Activated CD4-positive, alpha-beta memory T cell treated with anti-CD3 and anti-CD28 coated beads, Interleukin-2, amount 10 ng/mL, durations not matched to agents 7 days and 5 days (primary cell): Measurements from ENCODE around the gene SH3RF3. TPM values are rescaled to one million over a fixed set of nuclear protein-coding genes. Genes with fewer than 3 reads are reported as not detected.

ENCODE experiments used
- CTCF ChIA-PET: fragments of 350-600 bp; sonication (Branson Sonifier 250); formaldehyde crosslinking; loops from one replicate; lab custom pipeline; 2021; ENCODE audit warnings: antibody characterized with exemption, inconsistent platforms; lab: Charles Lee
- POLR2A ChIA-PET: fragments of 350-600 bp; sonication (Branson Sonifier 250); formaldehyde crosslinking; loops from one replicate; lab custom pipeline; 2021; ENCODE audit warnings: antibody characterized with exemption; lab: Charles Lee
- DNase-seq: peaks from one replicate; pipeline ENCODE4 v3.0.0-alpha.2; 2020
- H3K27ac Mint-ChIP-seq: one replicate; pipeline ENCODE4 v1.8.0; 2021; ENCODE audit warnings: mild to moderate bottlenecking, mixed read lengths
- H3K27me3 Mint-ChIP-seq: one replicate; pipeline ENCODE4 v1.8.0; 2021; ENCODE audit warnings: mixed read lengths
- H3K36me3 Mint-ChIP-seq: one replicate; pipeline ENCODE4 v1.8.0; 2021; ENCODE audit warnings: low read depth, mixed read lengths
- H3K4me1 Mint-ChIP-seq: one replicate; pipeline ENCODE4 v1.8.0; 2021; ENCODE audit warnings: mixed read lengths
- H3K4me3 Mint-ChIP-seq: one replicate; pipeline ENCODE4 v1.8.0; 2021; ENCODE audit warnings: mild to moderate bottlenecking, mixed read lengths
- H3K9me3 Mint-ChIP-seq: one replicate; pipeline ENCODE4 v1.8.0; 2021; ENCODE audit warnings: mixed read lengths
- total RNA-seq, 2 experiments: library from RNA; stranded (reverse); gene quantifications; one replicate each; pipeline ENCODE4 v1.2.3, GENCODE V29; 2021

The SH3RF3 gene
- total RNA-seq, 2 experiments from 2014 or later, result 0.23 to 0.45 TPM

DNA sequence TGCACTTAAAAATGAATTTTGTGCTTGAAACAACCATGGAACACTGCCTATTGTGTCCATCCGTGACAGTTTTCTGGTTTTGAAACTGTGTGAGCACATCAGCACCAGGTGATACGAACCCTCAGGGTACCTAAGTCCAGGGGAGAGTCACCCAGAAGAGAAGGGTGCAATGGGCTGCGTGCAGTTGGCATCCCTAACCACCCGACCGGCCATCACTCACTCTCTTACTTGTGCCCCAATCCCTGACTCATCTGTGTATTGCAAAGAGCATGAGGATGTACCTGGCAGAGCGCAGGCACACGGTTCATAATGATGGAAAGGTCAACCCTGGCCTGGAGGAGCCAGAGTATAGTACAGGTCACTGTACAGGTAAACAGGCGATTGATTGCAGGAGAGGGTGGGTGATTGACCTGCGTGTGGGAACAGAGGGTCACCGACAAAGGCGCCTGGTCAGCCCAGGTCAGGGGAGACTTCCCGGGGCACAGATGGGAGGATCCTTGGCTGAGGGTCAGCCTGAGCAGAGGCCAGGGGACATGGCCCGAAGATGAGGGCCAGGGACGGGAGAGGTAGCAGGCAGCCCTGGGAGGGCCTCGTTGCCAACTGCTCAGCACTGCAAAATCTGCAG, 324.5 kb downstream of the SH3RF3 start:
- CTCF ChIA-PET, result no interaction called here
- Mint-ChIP-seq H3K4me3 (no peak overlapping the region), H3K27me3 (peaks cover 15% of the 10 kb centered on the region), H3K27ac (no peak overlapping the region), H3K4me1 (peaks cover 5% of the 10 kb centered on the region), H3K9me3 (no peaks in the 10 kb centered on the region), H3K36me3 (no peaks in the 10 kb centered on the region)
- no peak for DNase-seq
- POLR2A ChIA-PET, result no interaction called here

DNA sequence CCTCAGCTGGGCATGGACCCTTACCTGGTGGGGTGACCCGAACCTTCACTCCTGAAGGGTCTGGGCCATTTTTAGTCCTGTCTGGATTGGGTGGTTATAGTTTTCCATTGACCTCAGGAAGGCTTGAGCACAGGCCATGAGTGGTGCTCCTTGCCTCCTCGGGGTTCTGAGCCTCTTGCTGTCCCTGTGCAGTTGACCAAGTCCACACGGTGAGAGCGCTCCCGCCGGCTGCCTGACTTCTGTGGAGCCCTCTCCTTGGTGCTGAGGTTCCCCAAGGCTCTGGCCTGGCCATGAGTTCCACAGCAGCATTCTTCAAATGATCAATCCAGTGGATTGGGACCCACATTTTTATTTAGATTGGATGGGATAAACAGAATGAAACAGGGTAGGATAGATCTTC, 325.3 kb downstream of the SH3RF3 start:
- CTCF ChIA-PET, result no interaction called here
- DNase-seq, result no peak
- H3K4me3 Mint-ChIP-seq, result no peak overlapping the region
- POLR2A ChIA-PET, result no interaction called here
- H3K27me3 Mint-ChIP-seq, result peaks cover 20% of the 10 kb centered on the region
- H3K4me1 Mint-ChIP-seq, result peaks cover 5% of the 10 kb centered on the region
- no peaks in the 10 kb centered on the region for H3K9me3 Mint-ChIP-seq
- no peaks in the 10 kb centered on the region for H3K36me3 Mint-ChIP-seq
- no peak overlapping the region for H3K27ac Mint-ChIP-seq

DNA sequence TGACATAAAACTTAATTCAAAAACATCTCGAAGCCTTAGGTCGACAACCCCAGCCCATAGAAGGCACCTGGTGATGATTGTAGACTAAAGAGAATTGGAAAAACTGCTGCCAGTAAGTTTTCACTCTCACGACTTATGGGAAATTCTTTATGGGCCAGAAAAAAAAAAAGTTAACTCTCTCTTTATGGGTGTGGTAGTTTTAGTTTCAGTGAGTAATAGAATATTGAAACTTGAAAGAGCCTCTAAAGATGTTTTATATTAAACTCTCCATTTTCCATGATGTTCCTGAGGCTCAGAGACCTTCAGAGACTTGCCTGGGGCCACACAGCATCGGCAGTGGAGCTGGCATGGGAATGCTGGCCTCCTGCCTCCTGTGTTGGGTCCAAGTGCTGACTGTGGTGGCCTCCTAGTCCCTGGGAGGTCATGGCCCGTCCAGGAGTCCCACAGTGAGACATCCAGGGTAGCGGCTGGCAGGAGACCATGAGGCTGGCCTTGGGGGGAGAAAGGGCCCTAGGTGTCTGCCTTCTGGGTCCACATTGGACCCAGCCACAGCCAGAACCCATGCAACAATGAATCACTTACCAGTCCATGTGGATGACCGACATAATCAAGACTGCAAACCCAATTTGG, 325.9 kb downstream of the SH3RF3 start:
- POLR2A ChIA-PET, result no interaction called here
- H3K4me1 Mint-ChIP-seq, result peaks cover 5% of the 10 kb centered on the region
- H3K4me3 Mint-ChIP-seq, result no peak overlapping the region
- H3K27ac Mint-ChIP-seq, result no peak overlapping the region
- H3K9me3 Mint-ChIP-seq, result no peaks in the 10 kb centered on the region
- H3K27me3 Mint-ChIP-seq, result peaks cover 21% of the 10 kb centered on the region
- DNase-seq, result no peak
- H3K36me3 Mint-ChIP-seq, result no peaks in the 10 kb centered on the region
- CTCF ChIA-PET, result no interaction called here

DNA sequence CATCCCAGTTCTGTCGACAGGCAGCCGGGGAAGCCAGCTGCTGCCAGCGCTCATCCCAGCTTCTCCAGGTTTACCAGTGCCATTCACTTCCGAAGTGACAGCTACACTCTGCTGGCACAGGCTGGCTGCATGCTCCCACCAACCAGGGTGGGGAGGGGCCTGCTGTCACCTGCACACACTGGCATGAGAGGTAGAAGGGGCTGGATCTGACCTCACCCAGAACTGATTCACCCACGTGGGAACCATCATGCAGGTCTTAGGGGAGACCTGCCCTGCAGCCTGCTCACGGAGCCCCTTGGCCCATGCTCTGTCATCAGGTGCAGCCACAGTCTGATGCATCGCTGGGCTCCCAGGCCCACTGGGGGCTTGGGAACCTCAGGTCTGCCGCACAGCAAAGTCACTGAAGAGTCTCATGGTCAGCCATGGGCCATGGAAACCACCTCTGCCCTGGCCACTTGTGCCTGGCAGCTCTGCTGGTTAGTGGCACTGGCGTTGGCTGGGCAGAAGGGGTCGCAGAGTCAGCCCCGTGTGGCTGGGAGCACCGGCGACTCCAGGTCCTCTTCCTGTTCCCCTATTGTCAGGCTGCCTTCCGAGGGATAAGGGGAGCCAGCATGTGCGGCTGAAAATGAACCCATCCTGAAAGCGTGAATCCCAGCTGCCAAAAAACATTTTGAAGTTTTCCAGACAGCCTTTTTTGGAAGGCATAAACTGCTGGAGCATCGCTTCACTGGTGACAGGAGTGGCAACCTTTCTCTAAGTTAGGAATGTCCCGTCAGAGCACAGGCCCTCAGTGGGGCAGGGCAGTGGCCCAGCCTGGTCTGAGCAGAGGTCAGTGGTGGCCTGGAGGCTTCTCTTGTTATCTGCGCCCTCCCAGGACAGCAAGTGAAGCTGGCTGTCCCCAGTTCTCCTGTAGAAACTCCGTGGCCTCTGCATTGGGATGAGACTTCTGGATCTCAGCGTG, 327.0 kb downstream of the SH3RF3 start:
- POLR2A ChIA-PET, result no interaction called here
- CTCF ChIA-PET, result no interaction called here
- H3K9me3 Mint-ChIP-seq, result no peaks in the 10 kb centered on the region

DNA sequence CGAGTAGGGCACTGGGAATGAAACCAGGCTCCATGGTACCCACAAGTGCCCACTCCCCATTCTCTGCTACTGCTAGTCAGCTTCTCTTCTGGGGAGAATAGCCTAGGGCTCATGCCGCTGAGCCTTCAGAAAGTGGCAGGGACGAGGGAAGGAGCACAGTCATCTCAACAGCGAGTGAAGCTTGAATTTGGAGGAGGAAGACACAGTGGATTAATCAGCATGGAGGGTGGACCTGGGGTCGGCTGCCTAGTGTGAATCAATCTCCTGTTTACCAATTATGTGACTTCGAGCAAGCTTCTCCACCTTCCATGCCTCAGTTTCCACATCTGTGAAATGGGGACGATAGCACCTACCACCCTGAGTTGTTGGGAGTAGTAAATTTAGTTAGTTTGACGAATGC, 327.8 kb downstream of the SH3RF3 start:
- Mint-ChIP-seq H3K4me1 (peaks cover 5% of the 10 kb centered on the region), H3K9me3 (no peaks in the 10 kb centered on the region), H3K36me3 (no peaks in the 10 kb centered on the region), H3K27me3 (peaks cover 21% of the 10 kb centered on the region), H3K4me3 (no peak overlapping the region), H3K27ac (no peak overlapping the region)
- POLR2A ChIA-PET, result no interaction called here
- CTCF ChIA-PET, result no interaction called here
- DNase-seq, result no peak

More for the DNA sequence above, 327.0 kb downstream of the SH3RF3 start:
- DNase-seq, result no peak
- Mint-ChIP-seq H3K36me3 (no peaks in the 10 kb centered on the region), H3K4me3 (no peak overlapping the region), H3K27me3 (peaks cover 23% of the 10 kb centered on the region), H3K4me1 (peaks cover 5% of the 10 kb centered on the region), H3K27ac (no peak overlapping the region)

DNA sequence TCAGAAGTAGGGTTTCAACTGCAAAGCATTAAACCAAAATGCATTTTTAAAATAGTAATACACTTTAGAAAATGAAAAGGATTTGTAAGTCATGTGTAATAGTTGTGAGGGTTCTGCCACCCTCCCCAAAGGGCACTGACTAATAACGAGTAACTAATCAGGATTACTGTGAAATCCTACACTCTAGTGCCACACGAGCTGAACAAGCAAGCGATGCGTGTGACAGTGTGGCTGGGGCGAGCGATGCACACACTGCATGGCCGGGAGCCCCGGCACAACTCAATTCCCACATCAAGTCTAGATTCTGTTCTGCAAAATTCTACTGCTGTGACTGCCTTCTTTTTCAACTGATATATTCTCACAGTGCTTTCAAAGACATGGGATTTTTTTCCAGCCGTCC, 328.4 kb downstream of the SH3RF3 start:
- POLR2A ChIA-PET, result no interaction called here

DNA sequence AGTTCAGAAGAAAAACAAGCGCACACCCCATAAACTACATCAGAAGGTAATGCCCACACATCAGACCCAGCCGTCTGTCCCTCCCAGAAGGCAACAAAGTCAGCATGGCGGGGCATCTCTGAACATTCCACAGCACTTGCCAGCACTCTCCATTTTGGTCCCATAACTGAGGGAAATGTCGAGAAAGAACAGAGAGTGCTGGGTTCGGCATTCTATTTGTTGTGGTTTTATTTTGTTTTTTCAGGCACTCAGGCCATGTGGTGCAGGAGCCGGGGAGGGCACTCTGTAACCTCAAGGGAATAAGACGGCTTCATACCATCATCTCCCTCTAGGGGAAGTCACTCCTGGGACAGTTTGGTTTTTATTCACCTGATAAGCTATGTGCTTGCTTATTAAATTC, 328.8 kb downstream of the SH3RF3 start:
- H3K4me1 Mint-ChIP-seq, result peaks cover 5% of the 10 kb centered on the region
- no peaks in the 10 kb centered on the region for H3K9me3 Mint-ChIP-seq
- no peak overlapping the region for H3K27ac Mint-ChIP-seq
- CTCF ChIA-PET, result no interaction called here
- POLR2A ChIA-PET, result no interaction called here
- DNase-seq, result no peak
- no peak overlapping the region for H3K4me3 Mint-ChIP-seq
- peaks cover 19% of the 10 kb centered on the region for H3K27me3 Mint-ChIP-seq
- no peaks in the 10 kb centered on the region for H3K36me3 Mint-ChIP-seq

More for the DNA sequence above, 328.4 kb downstream of the SH3RF3 start:
- Mint-ChIP-seq H3K27me3 (peaks cover 19% of the 10 kb centered on the region), H3K4me3 (no peak overlapping the region), H3K9me3 (no peaks in the 10 kb centered on the region), H3K27ac (no peak overlapping the region), H3K4me1 (peaks cover 5% of the 10 kb centered on the region), H3K36me3 (no peaks in the 10 kb centered on the region)
- DNase-seq, result no peak
- CTCF ChIA-PET, result no interaction called here

DNA sequence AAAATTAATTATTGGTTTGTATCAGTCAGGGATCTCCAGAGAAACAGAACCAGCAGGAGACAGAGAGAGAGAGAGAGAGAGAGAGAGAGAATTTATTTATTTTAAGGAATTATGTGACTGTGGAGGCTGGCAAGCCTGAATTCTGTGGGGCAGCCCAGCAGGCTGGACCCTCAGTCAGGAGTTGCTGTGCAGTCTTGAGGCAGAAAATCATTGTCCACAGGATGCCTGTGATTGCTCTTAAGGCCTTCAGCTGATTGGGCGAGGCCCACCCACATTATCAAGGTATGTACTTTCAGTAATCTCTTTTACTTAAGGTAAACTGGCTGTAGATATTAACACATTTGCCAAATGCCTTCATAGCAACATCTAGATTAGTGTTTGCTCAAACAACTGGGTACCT, 329.5 kb downstream of the SH3RF3 start:
- H3K9me3 Mint-ChIP-seq, result no peaks in the 10 kb centered on the region
- no peak for DNase-seq
- ChIA-PET POLR2A (no interaction called here), CTCF (no interaction called here)
- peaks cover 19% of the 10 kb centered on the region for H3K27me3 Mint-ChIP-seq
- peaks cover 5% of the 10 kb centered on the region for H3K4me1 Mint-ChIP-seq
- H3K4me3 Mint-ChIP-seq, result no peak overlapping the region
- no peak overlapping the region for H3K27ac Mint-ChIP-seq
- no peaks in the 10 kb centered on the region for H3K36me3 Mint-ChIP-seq

DNA sequence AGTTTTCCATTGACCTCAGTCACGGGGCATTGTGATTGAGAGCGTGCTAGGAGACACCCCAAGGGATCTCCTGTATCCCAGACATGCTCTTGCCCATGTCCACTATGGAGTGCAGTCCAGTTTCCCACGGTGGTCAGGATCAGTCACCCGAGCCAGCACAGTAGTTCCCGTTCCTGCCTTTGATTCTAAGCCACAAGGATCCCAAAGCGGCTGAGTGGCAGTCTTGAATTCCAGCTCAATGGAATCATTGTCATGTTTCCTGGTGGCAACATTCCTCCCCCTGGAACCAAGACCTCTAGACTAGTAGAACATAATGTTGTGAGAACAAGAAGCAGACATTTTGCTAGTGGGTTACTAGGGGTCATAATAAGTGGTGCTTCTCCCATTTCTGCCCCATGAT, 330.5 kb downstream of the SH3RF3 start:
- CTCF ChIA-PET, result no interaction called here
- H3K4me3 Mint-ChIP-seq, result no peak overlapping the region
- POLR2A ChIA-PET, result no interaction called here
- no peak for DNase-seq
- H3K4me1 Mint-ChIP-seq, result peaks cover 3% of the 10 kb centered on the region
- no peaks in the 10 kb centered on the region for H3K36me3 Mint-ChIP-seq
- peaks cover 24% of the 10 kb centered on the region for H3K27me3 Mint-ChIP-seq
- H3K27ac Mint-ChIP-seq, result no peak overlapping the region
- H3K9me3 Mint-ChIP-seq, result no peaks in the 10 kb centered on the region

DNA sequence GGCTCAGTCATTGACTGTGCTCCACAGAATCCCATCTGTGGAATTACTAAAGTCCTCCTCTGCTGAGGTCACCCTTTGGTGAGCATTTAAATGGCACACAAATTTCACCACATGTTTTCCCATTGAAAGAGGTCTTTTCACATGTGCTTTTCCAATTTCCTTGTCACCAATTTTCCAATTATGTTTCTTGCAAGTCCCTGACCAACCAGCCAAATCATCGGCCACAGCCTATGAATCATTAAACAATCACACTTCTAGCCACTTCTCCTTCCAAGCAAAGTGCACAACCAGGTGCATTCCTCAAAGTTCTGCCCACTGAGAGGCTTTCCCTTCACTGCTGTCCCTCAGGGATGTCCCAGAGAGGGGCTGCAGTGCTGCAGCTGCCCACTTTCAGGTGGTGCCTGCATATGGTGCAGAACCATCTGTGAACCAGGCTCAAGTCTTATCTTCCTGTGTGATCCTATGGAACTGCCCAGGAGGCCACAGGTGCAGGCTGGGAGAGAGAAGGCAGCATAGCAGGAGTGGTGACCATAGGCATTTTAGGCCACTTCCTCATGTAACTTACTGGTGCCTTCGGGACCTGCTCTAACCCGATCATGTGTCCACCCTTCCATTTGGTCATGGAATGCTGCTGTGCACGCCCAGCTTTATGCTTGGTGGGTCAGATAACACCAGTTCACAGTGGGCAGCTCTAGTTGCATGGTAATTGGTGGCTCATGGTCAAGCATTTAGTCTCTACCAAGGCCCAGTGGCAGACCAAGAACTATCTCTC, 331.7 kb downstream of the SH3RF3 start:
- Mint-ChIP-seq H3K4me1 (no peaks in the 10 kb centered on the region), H3K9me3 (no peaks in the 10 kb centered on the region), H3K36me3 (no peaks in the 10 kb centered on the region), H3K27me3 (peaks cover 32% of the 10 kb centered on the region), H3K4me3 (no peak overlapping the region), H3K27ac (no peak overlapping the region)
- CTCF ChIA-PET, result no interaction called here
- DNase-seq, result no peak
- POLR2A ChIA-PET, result no interaction called here

DNA sequence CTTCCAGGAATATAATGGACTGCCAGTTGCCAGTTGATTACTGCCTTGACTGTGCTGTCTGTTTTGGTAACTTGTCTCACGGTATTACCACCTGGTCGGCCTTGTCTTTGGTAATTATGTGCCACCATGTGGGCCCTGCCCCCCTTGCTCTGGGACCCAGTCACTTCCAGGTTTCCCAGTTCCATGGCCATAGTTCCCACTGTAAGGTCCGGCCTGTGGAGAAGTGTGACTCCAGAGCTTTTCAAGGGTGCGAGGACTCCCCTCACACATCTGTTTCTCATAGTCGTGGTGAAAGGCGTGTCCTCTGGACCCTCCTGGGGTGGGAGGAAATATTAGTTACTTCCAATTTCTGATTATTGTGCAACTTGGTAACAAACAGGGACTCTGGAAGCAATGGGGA, 334.2 kb downstream of the SH3RF3 start:
- ChIA-PET POLR2A (no interaction called here), CTCF (no interaction called here)
- no peak overlapping the region for H3K4me3 Mint-ChIP-seq
- H3K27ac Mint-ChIP-seq, result no peak overlapping the region
- DNase-seq, result no peak
- no peaks in the 10 kb centered on the region for H3K4me1 Mint-ChIP-seq
- H3K9me3 Mint-ChIP-seq, result no peaks in the 10 kb centered on the region
- peaks cover 29% of the 10 kb centered on the region for H3K27me3 Mint-ChIP-seq
- no peaks in the 10 kb centered on the region for H3K36me3 Mint-ChIP-seq

DNA sequence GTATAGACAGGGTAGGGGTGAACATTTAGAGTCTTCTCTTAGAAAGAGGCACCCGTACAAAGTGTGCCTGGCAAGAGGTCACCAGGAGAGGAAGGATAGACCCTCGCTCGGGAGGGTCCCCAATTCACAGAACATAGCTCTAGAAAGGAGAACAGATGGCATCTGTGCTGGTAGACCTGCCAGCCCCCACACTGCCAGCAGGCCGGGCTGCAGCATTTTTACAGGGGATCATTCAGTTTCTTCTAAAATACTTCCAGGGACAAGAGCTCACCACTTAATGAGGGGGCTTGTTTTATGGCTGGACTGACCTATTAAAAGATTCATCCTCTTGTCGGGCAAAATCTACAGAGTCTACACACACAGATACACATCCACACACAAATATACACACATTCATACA, 334.9 kb downstream of the SH3RF3 start:
- peaks cover 28% of the 10 kb centered on the region for H3K27me3 Mint-ChIP-seq
- ChIA-PET POLR2A (no interaction called here), CTCF (no interaction called here)
- no peaks in the 10 kb centered on the region for H3K36me3 Mint-ChIP-seq
- no peaks in the 10 kb centered on the region for H3K9me3 Mint-ChIP-seq
- H3K27ac Mint-ChIP-seq, result no peak overlapping the region
- H3K4me1 Mint-ChIP-seq, result no peaks in the 10 kb centered on the region
- H3K4me3 Mint-ChIP-seq, result no peak overlapping the region
- no peak for DNase-seq
